Central memory CD8-positive, alpha-beta T cell (primary cell): Measurements from ENCODE around the gene LRRC74B.
"Not testable (repeated sequence)": the region's sequence is repeated elsewhere in the genome, so short reads cannot be mapped to it uniquely, and the experiment has no call there.

Source experiments
- ATAC-seq: fragments of 150-1000 bp; cut with Tn5 transposase; replicated peaks from 2 replicates; pipeline ENCODE4 v1.10.0; 2022; ENCODE audit warnings: mild to moderate bottlenecking, moderate FRiP score, moderate number of reproducible peaks; ENCODE audit not compliant: poor library complexity, severe bottlenecking; ENCODE audit errors: extremely low read depth
- DNase-seq, 2 donors: peaks; one replicate each; pipeline ENCODE4 v3.0.0; 2021; ENCODE audit warnings: low spot score in 2 of 2
- H3K27ac Mint-ChIP-seq: one replicate; pipeline ENCODE4 v1.8.0; 2022; ENCODE audit warnings: low read depth, mild to moderate bottlenecking, moderate library complexity, mixed read lengths
- H3K27me3 Mint-ChIP-seq: one replicate; pipeline ENCODE4 v1.8.0; 2022; ENCODE audit warnings: mixed read lengths
- H3K36me3 Mint-ChIP-seq: one replicate; pipeline ENCODE4 v1.8.0; 2022; ENCODE audit warnings: mild to moderate bottlenecking, moderate library complexity, mixed read lengths; ENCODE audit not compliant: insufficient read depth
- H3K4me1 Mint-ChIP-seq: one replicate; pipeline ENCODE4 v1.8.0; 2022; ENCODE audit warnings: mixed read lengths
- H3K4me3 Mint-ChIP-seq: one replicate; pipeline ENCODE4 v1.8.0; 2022; ENCODE audit warnings: mild to moderate bottlenecking, moderate library complexity, mixed read lengths
- H3K9me3 Mint-ChIP-seq: one replicate; pipeline ENCODE4 v1.8.0; 2022; ENCODE audit warnings: mixed read lengths

Gene LRRC74B

GRCh38 chr22:21031545-21032036 lies 14.2 kb upstream of the LRRC74B start:
- H3K36me3 Mint-ChIP-seq, result peaks cover 2% of the 10 kb centered on the region
- no peak overlapping the region for H3K27ac Mint-ChIP-seq

GRCh38 chr22:21032037-21032867 lies 13.5 kb upstream of the LRRC74B start, which contains the start of gene SLC7A4:
Gene SLC7A4, minus strand, starts transcription at chr22:21032561. Its CDS starts 749 bp downstream, at chr22:21031812.
- H3K36me3 Mint-ChIP-seq, result peaks cover 2% of the 10 kb centered on the region
- no peaks in the 10 kb centered on the region for H3K9me3 Mint-ChIP-seq
- H3K27me3 Mint-ChIP-seq, result peaks cover 48% of the 10 kb centered on the region
- ATAC-seq (no peak), DNase-seq (no peak)
- no peak within 1 kb of the TSS for H3K27ac Mint-ChIP-seq
- peaks cover 7% of the 10 kb centered on the region for H3K4me1 Mint-ChIP-seq
- H3K4me3 Mint-ChIP-seq, result peak within 1 kb of the TSS; percentile 27

More at GRCh38 chr22:21031545-21032036, 14.2 kb upstream of the LRRC74B start:
- H3K27me3 Mint-ChIP-seq, result peaks cover 48% of the 10 kb centered on the region
- DNase-seq (no peak), ATAC-seq (no peak)
- no peaks in the 10 kb centered on the region for H3K9me3 Mint-ChIP-seq
- peaks cover 7% of the 10 kb centered on the region for H3K4me1 Mint-ChIP-seq
- peak overlapping the region; percentile 27 for H3K4me3 Mint-ChIP-seq

GRCh38 chr22:21032868-21033688 lies 12.7 kb upstream of the LRRC74B start:
- Mint-ChIP-seq H3K27me3 (peaks cover 48% of the 10 kb centered on the region), H3K4me1 (peaks cover 7% of the 10 kb centered on the region), H3K4me3 (peak overlapping the region; percentile 27), H3K27ac (no peak overlapping the region), H3K36me3 (peaks cover 2% of the 10 kb centered on the region), H3K9me3 (no peaks in the 10 kb centered on the region)
- DNase-seq (no peak), ATAC-seq (no peak)

- H3K27me3 Mint-ChIP-seq, result peaks cover 47% of the 10 kb centered on the region
- H3K27ac Mint-ChIP-seq, result no peak overlapping the region
- peaks cover 7% of the 10 kb centered on the region for H3K4me1 Mint-ChIP-seq
- no peak for DNase-seq
- H3K36me3 Mint-ChIP-seq, result peaks cover 2% of the 10 kb centered on the region
- no peak for ATAC-seq
- H3K4me3 Mint-ChIP-seq, result no peak overlapping the region
- no peaks in the 10 kb centered on the region for H3K9me3 Mint-ChIP-seq
These were observed 11.9 kb upstream of the LRRC74B start for GRCh38 chr22:21033895-21034294.

- Mint-ChIP-seq H3K36me3 (peaks cover 2% of the 10 kb centered on the region), H3K27me3 (peaks cover 42% of the 10 kb centered on the region), H3K9me3 (no peaks in the 10 kb centered on the region), H3K27ac (no peak overlapping the region), H3K4me3 (no peak overlapping the region), H3K4me1 (peaks cover 7% of the 10 kb centered on the region)
- no peak for ATAC-seq
- DNase-seq, result no peak
These were observed 10.8 kb upstream of the LRRC74B start for GRCh38 chr22:21034989-21035388.

GRCh38 chr22:21038405-21038804 lies 7.3 kb upstream of the LRRC74B start:
- no peaks in the 10 kb centered on the region for H3K9me3 Mint-ChIP-seq
- no peak overlapping the region for H3K27ac Mint-ChIP-seq
- DNase-seq (no peak), ATAC-seq (no peak)
- H3K36me3 Mint-ChIP-seq, result no peaks in the 10 kb centered on the region
- peaks cover 44% of the 10 kb centered on the region for H3K27me3 Mint-ChIP-seq
- H3K4me3 Mint-ChIP-seq, result no peak overlapping the region
- H3K4me1 Mint-ChIP-seq, result peaks cover 7% of the 10 kb centered on the region

GRCh38 chr22:21039158-21039557 lies 6.6 kb upstream of the LRRC74B start:
- peaks cover 14% of the 10 kb centered on the region for H3K4me1 Mint-ChIP-seq
- not testable (repeated sequence) for H3K9me3 Mint-ChIP-seq, H3K4me3 Mint-ChIP-seq, H3K27ac Mint-ChIP-seq, H3K36me3 Mint-ChIP-seq, ATAC-seq, DNase-seq
- peaks cover 44% of the 10 kb centered on the region for H3K27me3 Mint-ChIP-seq

- peaks cover 49% of the 10 kb centered on the region for H3K27me3 Mint-ChIP-seq
- ATAC-seq (no peak), DNase-seq (no peak)
- no peaks in the 10 kb centered on the region for H3K9me3 Mint-ChIP-seq
- H3K4me1 Mint-ChIP-seq, result peaks cover 31% of the 10 kb centered on the region
- no peak overlapping the region for H3K4me3 Mint-ChIP-seq
- peaks cover 3% of the 10 kb centered on the region for H3K36me3 Mint-ChIP-seq
- H3K27ac Mint-ChIP-seq, result no peak overlapping the region
These were observed 3.8 kb upstream of the LRRC74B start for GRCh38 chr22:21041937-21042336.

GRCh38 chr22:21042978-21043859 lies 2.5 kb upstream of the LRRC74B start:
- H3K27ac Mint-ChIP-seq, result peak overlapping the region; percentile 1
- H3K4me1 Mint-ChIP-seq, result peaks cover 31% of the 10 kb centered on the region
- H3K4me3 Mint-ChIP-seq, result no peak overlapping the region
- H3K36me3 Mint-ChIP-seq, result peaks cover 3% of the 10 kb centered on the region
- ATAC-seq (no peak), DNase-seq (no peak)
- H3K9me3 Mint-ChIP-seq, result no peaks in the 10 kb centered on the region
- H3K27me3 Mint-ChIP-seq, result peaks cover 49% of the 10 kb centered on the region

- peaks cover 3% of the 10 kb centered on the region for H3K36me3 Mint-ChIP-seq
- H3K9me3 Mint-ChIP-seq, result no peaks in the 10 kb centered on the region
- peaks cover 49% of the 10 kb centered on the region for H3K27me3 Mint-ChIP-seq
- H3K4me3 Mint-ChIP-seq, result no peak overlapping the region
- no peak for ATAC-seq
- no peak for DNase-seq
- H3K27ac Mint-ChIP-seq, result peak overlapping the region; percentile 1
- peaks cover 31% of the 10 kb centered on the region for H3K4me1 Mint-ChIP-seq
These were observed 1.7 kb upstream of the LRRC74B start for GRCh38 chr22:21043860-21044535.

GRCh38 chr22:21044931-21045584 lies 688 bp upstream of the LRRC74B start:
- H3K4me3 Mint-ChIP-seq, result peak overlapping the region; percentile 73
- peak overlapping the region; percentile 95 for H3K27ac Mint-ChIP-seq
- H3K9me3 Mint-ChIP-seq, result no peaks in the 10 kb centered on the region
- peaks cover 43% of the 10 kb centered on the region for H3K27me3 Mint-ChIP-seq
- H3K36me3 Mint-ChIP-seq, result peaks cover 3% of the 10 kb centered on the region
- DNase-seq (no peak), ATAC-seq (no peak)
- H3K4me1 Mint-ChIP-seq, result peaks cover 31% of the 10 kb centered on the region
